Chondrocyte (in vitro differentiated cells): Measurements from ENCODE around the gene ART5. TPM values are rescaled to one million over a fixed set of nuclear protein-coding genes. Genes with fewer than 3 reads are reported as not detected.

Source experiments
- DNase-seq: peaks from one replicate; pipeline ENCODE4 v3.0.0; 2021; ENCODE audit warnings: mixed read lengths, low spot score
- H3K27ac Mint-ChIP-seq: one replicate; pipeline ENCODE4 v1.8.0; 2021; ENCODE audit warnings: mild to moderate bottlenecking, moderate library complexity, mixed read lengths; ENCODE audit not compliant: unreplicated experiment
- H3K27me3 Mint-ChIP-seq: 2 replicates; pipeline ENCODE4 v1.8.0; 2021; ENCODE audit warnings: low read depth, mixed read lengths
- H3K36me3 Mint-ChIP-seq: 2 replicates; pipeline ENCODE4 v1.8.0; 2021; ENCODE audit warnings: low read depth, mixed read lengths
- H3K4me1 Mint-ChIP-seq: 2 replicates; pipeline ENCODE4 v1.8.0; 2021; ENCODE audit warnings: low read depth, mild to moderate bottlenecking, mixed read lengths
- H3K4me3 Mint-ChIP-seq: one replicate; pipeline ENCODE4 v1.8.0; 2021; ENCODE audit warnings: mild to moderate bottlenecking, moderate library complexity, mixed read lengths; ENCODE audit not compliant: unreplicated experiment
- H3K9me3 Mint-ChIP-seq: 2 replicates; pipeline ENCODE4 v1.8.0; 2021; ENCODE audit warnings: low read depth, mixed read lengths
- CTCF ChIP-seq: fragments of 200-600 bp; sonication (generic); IDR thresholded peaks from 2 replicates; pipeline ENCODE4 v1.5.0; 2021; ENCODE audit warnings: antibody characterized with exemption, mild to moderate bottlenecking, moderate library complexity
- total RNA-seq: library from RNA; stranded (reverse); gene quantifications from 3 replicates; pipeline ENCODE4 v1.2.1, GENCODE V29; 2021

ART5 gene
- total RNA-seq, 1 donor from 2014 or later, result 0.67 TPM

- peaks cover 25% of the 10 kb centered on the region for H3K36me3 Mint-ChIP-seq
- no peaks in the 10 kb centered on the region for H3K4me1 Mint-ChIP-seq
- H3K4me3 Mint-ChIP-seq, result no peak overlapping the region
- H3K9me3 Mint-ChIP-seq, result no peaks in the 10 kb centered on the region
- H3K27ac Mint-ChIP-seq, result no peak overlapping the region
- no peak for TF ChIP-seq CTCF
- no peaks in the 10 kb centered on the region for H3K27me3 Mint-ChIP-seq
- no peak for DNase-seq
These were observed 22.3 kb upstream of the ART5 start for GRCh38 chr11:3664032-3664630.

GRCh38 chr11:3662856-3663255 lies 21.1 kb upstream of the ART5 start:
- TF ChIP-seq CTCF, result no peak
- Mint-ChIP-seq H3K4me1 (no peaks in the 10 kb centered on the region), H3K9me3 (peaks cover 6% of the 10 kb centered on the region), H3K36me3 (peaks cover 22% of the 10 kb centered on the region), H3K27me3 (no peaks in the 10 kb centered on the region), H3K4me3 (no peak overlapping the region), H3K27ac (no peak overlapping the region)
- no peak for DNase-seq

GRCh38 chr11:3660960-3661359 lies 19.2 kb upstream of the ART5 start:
- H3K27me3 Mint-ChIP-seq, result no peaks in the 10 kb centered on the region
- no peak for DNase-seq
- H3K4me3 Mint-ChIP-seq, result no peak overlapping the region
- H3K9me3 Mint-ChIP-seq, result peaks cover 6% of the 10 kb centered on the region
- peaks cover 20% of the 10 kb centered on the region for H3K36me3 Mint-ChIP-seq
- H3K27ac Mint-ChIP-seq, result no peak overlapping the region
- no peaks in the 10 kb centered on the region for H3K4me1 Mint-ChIP-seq
- TF ChIP-seq CTCF, result no peak

- peaks cover 6% of the 10 kb centered on the region for H3K9me3 Mint-ChIP-seq
These were observed 18.1 kb upstream of the ART5 start for GRCh38 chr11:3659595-3660515.

More at GRCh38 chr11:3659595-3660515, 18.1 kb upstream of the ART5 start:
- H3K4me1 Mint-ChIP-seq, result no peaks in the 10 kb centered on the region
- no peak overlapping the region for H3K4me3 Mint-ChIP-seq
- DNase-seq, result no peak
- no peak for TF ChIP-seq CTCF
- H3K27me3 Mint-ChIP-seq, result peaks cover 2% of the 10 kb centered on the region
- H3K27ac Mint-ChIP-seq, result no peak overlapping the region
- H3K36me3 Mint-ChIP-seq, result peaks cover 14% of the 10 kb centered on the region
